Lung (tissue), 16 donors: ENCODE measurements around the gene PPP1R27. TPM values are rescaled to one million over a fixed set of nuclear protein-coding genes. Genes with fewer than 3 reads are reported as not detected.

Experiments
- ATAC-seq: fragments of 200-7000 bp; cut with Tn5 transposase; one replicate; pipeline ENCODE4 v1.9.1; 2020; ENCODE audit warnings: moderate number of reproducible peaks; ENCODE audit not compliant: insufficient read depth, low FRiP score
- DNase-seq, 3 donors: peaks; one replicate each; pipeline ENCODE4 v3.0.0-alpha.2; 2013 to 2017
- H3K27ac ChIP-seq, 2 donors: one replicate each; pipeline ENCODE4 v1.5.1; 2013; ENCODE audit warnings: mild to moderate bottlenecking in 2 of 2, moderate library complexity in 2 of 2, control low read depth in 1 of 2, inconsistent platforms in 1 of 2, low read depth in 1 of 2, low read length in 1 of 2
- H3K27me3 ChIP-seq, 3 donors: one replicate each; pipeline ENCODE4 v1.5.1; 2013; ENCODE audit warnings: low read length in 2 of 3; ENCODE audit not compliant: control insufficient read depth in 3 of 3, insufficient read depth in 3 of 3
- H3K36me3 ChIP-seq, 4 donors: one replicate each; pipeline ENCODE4 v1.5.1; 2013; ENCODE audit warnings: low read length in 4 of 4, mild to moderate bottlenecking in 1 of 4, moderate library complexity in 1 of 4; ENCODE audit not compliant: control insufficient read depth in 4 of 4, insufficient read depth in 4 of 4
- H3K4me1 ChIP-seq, 5 donors: one replicate each; pipeline ENCODE4 v1.5.1; 2013; ENCODE audit warnings: low read length in 5 of 5, mild to moderate bottlenecking in 2 of 5, moderate library complexity in 1 of 5; ENCODE audit not compliant: control insufficient read depth in 5 of 5, insufficient read depth in 5 of 5
- H3K4me3 ChIP-seq: one replicate; pipeline ENCODE4 v1.5.1; 2013; ENCODE audit warnings: mild to moderate bottlenecking, control low read depth, moderate library complexity
- H3K9ac ChIP-seq, 2 donors: one replicate each; pipeline ENCODE4 v1.5.1; 2013; ENCODE audit warnings: low read length in 2 of 2, control low read depth in 1 of 2; ENCODE audit not compliant: insufficient read depth in 1 of 2
- H3K9me3 ChIP-seq, 4 donors: one replicate each; pipeline ENCODE4 v1.5.1; 2013; ENCODE audit warnings: low read length in 3 of 4, mild to moderate bottlenecking in 1 of 4, moderate library complexity in 1 of 4; ENCODE audit not compliant: control insufficient read depth in 4 of 4, insufficient read depth in 3 of 4
- CTCF ChIP-seq: IDR thresholded peaks from 2 replicates; pipeline ENCODE4 v1.5.1; 2012; ENCODE audit warnings: mild to moderate bottlenecking; ENCODE audit errors: control extremely low read depth, extremely low read depth
- WGBS, 2 donors: extraction: QIAGEN DNeasy Blood & Tissue Kit; methylation state at CpG; one replicate each; pipeline ENCODE4 v1.1.7; 2013; 5-methylcytosine and 5-hydroxymethylcytosine counted together
- long read RNA-seq, 5 donors: transcript quantifications; one replicate each; lab custom pipeline, GENCODE V29; 2026
- polyA plus RNA-seq, 2 donors: library from polyadenylated mRNA; stranded (reverse); fragments of 200-250 nt; gene quantifications; one replicate each; pipeline ENCODE4 v1.2.1, GENCODE V29; 2013
- total RNA-seq, 2 donors: library from RNA; depleted of rRNA in 1 of 2; stranded (reverse); fragments of >200 nt in 1 of 2; gene quantifications; one replicate each; pipeline ENCODE4 v1.2.1, GENCODE V29; 2014 to 2021
- donor health status: control.
- donor health status: control.
- donor health status: Bipolar disorder and iron deficiency.
- donor health status: healthy.
- donor health status: DM: yes; HTN: yes; CAD: no.

Gene PPP1R27
- total RNA-seq (not detected), polyA plus RNA-seq (under 1 TPM in 1 of 2 donors, not detected in 1; 0.13 TPM)
- long read RNA-seq, donor 1, result 0 reads
- long read RNA-seq, donor 2, result 0 reads
- long read RNA-seq, donor 3, result 0 reads
- long read RNA-seq, donor 4, result 0 reads
- long read RNA-seq, donor 5, result 0 reads

- H3K27me3 ChIP-seq, result no peaks in the 10 kb centered on the region
- peaks cover 0 to 3% (median 0%) of the 10 kb centered on the region in 4 donors for H3K36me3 ChIP-seq
- no peaks in the 10 kb centered on the region for H3K9me3 ChIP-seq
- H3K4me1 ChIP-seq, result peaks cover 0 to 17% (median 11%) of the 10 kb centered on the region in 5 donors
- no peak for DNase-seq
- peak within 1 kb of the TSS; percentile 89 to 95 for H3K27ac ChIP-seq
- ATAC-seq, result no peak
- WGBS, 2 donors, result 92 to 93% methylated on average over 26 of the region's 26 CpGs
- TF ChIP-seq CTCF, result no peak
- H3K4me3 ChIP-seq, result no peak within 1 kb of the TSS
- H3K9ac ChIP-seq, result peak within 1 kb of the TSS; percentile 77 to 91
Observed at GRCh38 chr17:81834831-81835267, at the start of gene PPP1R27. Gene PPP1R27, minus strand, starts transcription at chr17:81835050. Its CDS starts 97 bp downstream, at chr17:81834953.

GRCh38 chr17:81884520-81884919 is 49.7 kb upstream of the PPP1R27 start:
- Histone ChIP-seq H3K9me3 (no peaks in the 10 kb centered on the region), H3K9ac (no peak overlapping the region), H3K27ac (no peak overlapping the region), H3K4me3 (no peak overlapping the region), H3K36me3 (peaks cover 18 to 45% (median 29%) of the 10 kb centered on the region in 4 donors), H3K4me1 (no peaks in the 10 kb centered on the region), H3K27me3 (no peaks in the 10 kb centered on the region)
- DNase-seq, result no peak
- ATAC-seq, result no peak
- no peak for TF ChIP-seq CTCF
- 76 to 83% methylated on average over 11 of the region's 11 CpGs for WGBS, 2 donors

- no peaks in the 10 kb centered on the region for H3K4me1 ChIP-seq
- no peak for DNase-seq
- no peak overlapping the region for H3K9ac ChIP-seq
- no peak for TF ChIP-seq CTCF
- H3K27ac ChIP-seq, result no peak overlapping the region
- peaks cover 0 to 12% (median 9%) of the 10 kb centered on the region in 4 donors for H3K36me3 ChIP-seq
- no peaks in the 10 kb centered on the region for H3K27me3 ChIP-seq
- H3K9me3 ChIP-seq, result no peaks in the 10 kb centered on the region
- no peak for ATAC-seq
- WGBS, 2 donors, result 93 to 95% methylated on average over 5 of the region's 5 CpGs
- no peak overlapping the region for H3K4me3 ChIP-seq
Observed at GRCh38 chr17:81879121-81879520, 44.3 kb upstream of the PPP1R27 start.

GRCh38 chr17:81878294-81878693 is 43.4 kb upstream of the PPP1R27 start:
- TF ChIP-seq CTCF, result no peak

More at GRCh38 chr17:81878294-81878693, 43.4 kb upstream of the PPP1R27 start:
- H3K9me3 ChIP-seq, result no peaks in the 10 kb centered on the region
- ATAC-seq (no peak), DNase-seq (no peak)
- peaks cover 0 to 11% (median 8%) of the 10 kb centered on the region in 4 donors for H3K36me3 ChIP-seq
- 95 to 97% methylated on average over 3 of the region's 3 CpGs for WGBS, 2 donors
- no peak overlapping the region for H3K27ac ChIP-seq
- no peak overlapping the region for H3K9ac ChIP-seq
- no peaks in the 10 kb centered on the region for H3K27me3 ChIP-seq
- H3K4me3 ChIP-seq, result no peak overlapping the region
- H3K4me1 ChIP-seq, result no peaks in the 10 kb centered on the region
